Lower leg skin (tissue), 3 donors: ENCODE measurements around the gene EDC3.

Source experiments
- POLR2A ChIP-seq, 2 donors: fragments of 450-650 bp; IDR thresholded peaks; one replicate each; pipeline ENCODE4 v1.6.1; 2016 to 2017; ENCODE audit warnings: antibody characterized with exemption in 2 of 2, mild to moderate bottlenecking in 1 of 2, moderate library complexity in 1 of 2
- TF ChIP-seq, protein P1 (sequence below), 3 donors: fragments of 450-650 bp; IDR thresholded peaks; one replicate each; pipeline ENCODE4 v1.5.1; 2016; ENCODE audit warnings: antibody characterized with exemption in 3 of 3, mild to moderate bottlenecking in 3 of 3, moderate library complexity in 2 of 3

DNA sequence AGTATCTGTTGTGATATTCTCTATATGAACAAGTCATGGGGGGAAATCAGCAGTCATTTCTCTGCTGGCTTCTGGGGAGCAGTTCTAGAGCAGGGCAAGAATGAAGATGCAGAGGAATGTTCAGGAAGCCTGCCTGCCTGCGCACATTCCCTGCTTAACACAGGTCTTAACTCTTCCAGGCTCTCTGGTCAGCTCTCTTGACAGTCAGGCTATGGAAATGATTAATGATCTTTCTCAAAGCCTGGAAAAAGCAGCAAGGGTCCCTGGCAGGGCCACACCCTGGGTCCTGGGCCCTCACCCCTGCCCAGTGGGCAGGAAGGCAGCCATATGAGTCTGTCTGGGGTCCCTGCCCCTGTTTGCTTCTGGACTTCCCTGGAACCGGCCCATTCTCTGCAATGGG lies 111.6 kb downstream of the EDC3 start:
- TF ChIP-seq, protein P1, sequence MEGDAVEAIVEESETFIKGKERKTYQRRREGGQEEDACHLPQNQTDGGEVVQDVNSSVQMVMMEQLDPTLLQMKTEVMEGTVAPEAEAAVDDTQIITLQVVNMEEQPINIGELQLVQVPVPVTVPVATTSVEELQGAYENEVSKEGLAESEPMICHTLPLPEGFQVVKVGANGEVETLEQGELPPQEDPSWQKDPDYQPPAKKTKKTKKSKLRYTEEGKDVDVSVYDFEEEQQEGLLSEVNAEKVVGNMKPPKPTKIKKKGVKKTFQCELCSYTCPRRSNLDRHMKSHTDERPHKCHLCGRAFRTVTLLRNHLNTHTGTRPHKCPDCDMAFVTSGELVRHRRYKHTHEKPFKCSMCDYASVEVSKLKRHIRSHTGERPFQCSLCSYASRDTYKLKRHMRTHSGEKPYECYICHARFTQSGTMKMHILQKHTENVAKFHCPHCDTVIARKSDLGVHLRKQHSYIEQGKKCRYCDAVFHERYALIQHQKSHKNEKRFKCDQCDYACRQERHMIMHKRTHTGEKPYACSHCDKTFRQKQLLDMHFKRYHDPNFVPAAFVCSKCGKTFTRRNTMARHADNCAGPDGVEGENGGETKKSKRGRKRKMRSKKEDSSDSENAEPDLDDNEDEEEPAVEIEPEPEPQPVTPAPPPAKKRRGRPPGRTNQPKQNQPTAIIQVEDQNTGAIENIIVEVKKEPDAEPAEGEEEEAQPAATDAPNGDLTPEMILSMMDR (IDR thresholded peaks at IDR 0.05) = no peak
- TF ChIP-seq POLR2A (IDR thresholded peaks at IDR 0.05) = no peak
